Subcutaneous adipose tissue (tissue), 4 donors: ENCODE measurements around the gene IST1. TPM values are rescaled to one million over a fixed set of nuclear protein-coding genes. Genes with fewer than 3 reads are reported as not detected.

Experiments
- CTCF ChIP-seq: fragments of 450-650 bp; IDR thresholded peaks from one replicate; pipeline ENCODE4 v1.5.1; 2016; ENCODE audit warnings: low read depth, mild to moderate bottlenecking, control low read depth, antibody characterized with exemption, moderate library complexity
- total RNA-seq, 4 donors: library from RNA; depleted of rRNA; stranded (reverse); fragments of >200 nt; gene quantifications; one replicate each; pipeline ENCODE4 v1.1.0, GENCODE V29; 2016

Gene IST1
- total RNA-seq, 4 donors from 2014 or later, result 186 to 219 (median 195) TPM

- no peak for TF ChIP-seq CTCF
These were observed 71.6 kb downstream of the IST1 start for GRCh38 chr16:71966932-71967331.

GRCh38 chr16:71969353-71969752 is 74.0 kb downstream of the IST1 start:
- no peak for TF ChIP-seq CTCF

GRCh38 chr16:71971571-71971970 is 76.2 kb downstream of the IST1 start:
- no peak for TF ChIP-seq CTCF

GRCh38 chr16:71972356-71972755 is 77.0 kb downstream of the IST1 start:
- TF ChIP-seq CTCF, result no peak

- TF ChIP-seq CTCF, result no peak
These were observed 77.7 kb downstream of the IST1 start for GRCh38 chr16:71973001-71973400.

GRCh38 chr16:71974068-71974818 is 78.9 kb downstream of the IST1 start:
- TF ChIP-seq CTCF, result no peak

Other genes with a start within 250 kb of the IST1 start
- 10 to 100 TPM in 2 of 4 donors, 1 to 10 TPM in 2; 9.0 to 12.1 (median 10.4) TPM for gene PHLPP2, start 170.8 kb upstream of the IST1 start, total RNA-seq
- gene AP1G1, start 86.7 kb upstream of the IST1 start, total RNA-seq, result 100 to 1,000 TPM in 1 of 4 donors, 10 to 100 TPM in 3; 69.0 to 114 (median 81.2) TPM
- 10 to 100 TPM; 26.5 to 43.3 (median 37.2) TPM for gene ATXN1L, start 49.6 kb upstream of the IST1 start, total RNA-seq
- 1 to 10 TPM; 3.4 to 6.3 (median 4.3) TPM for gene ZNF821, start 11.3 kb upstream of the IST1 start, total RNA-seq
- gene PKD1L3, start 104.9 kb downstream of the IST1 start, total RNA-seq, result under 1 TPM; 0.19 to 0.85 (median 0.66) TPM
- gene DHODH, start 113.2 kb downstream of the IST1 start, total RNA-seq, result 10 to 100 TPM in 1 of 4 donors, 1 to 10 TPM in 3; 3.2 to 15.3 (median 4.8) TPM
- gene HP, start 159.0 kb downstream of the IST1 start, total RNA-seq, result 10 to 100 TPM in 3 of 4 donors, 1 to 10 TPM in 1; 7.5 to 69.1 (median 27.2) TPM
- not detected for gene HPR, start 167.7 kb downstream of the IST1 start, total RNA-seq
- 10 to 100 TPM in 2 of 4 donors, 1 to 10 TPM in 2; 3.9 to 15.4 (median 9.0) TPM for gene TXNL4B, start 198.1 kb downstream of the IST1 start, total RNA-seq
- 10 to 100 TPM; 40.8 to 85.0 (median 50.0) TPM for gene DHX38, start 198.3 kb downstream of the IST1 start, total RNA-seq